Parathyroid adenoma (tissue), 2 donors: ENCODE data around the gene MAP4K5.
A peak's percentile ranks its signal among the peaks of the same experiment; 100 is the strongest.

ENCODE experiments used
- H2AFZ ChIP-seq: fragments of 300-600 bp; sonication (generic); one replicate; pipeline ENCODE4 v1.7.0; 2017; ENCODE audit warnings: antibody characterized with exemption, mild to moderate bottlenecking
- H3K27ac ChIP-seq: fragments of 300-600 bp; sonication (generic); one replicate; pipeline ENCODE4 v1.7.0; 2017
- H3K27me3 ChIP-seq: fragments of 300-600 bp; sonication (generic); one replicate; pipeline ENCODE4 v1.7.0; 2017; ENCODE audit warnings: low read length; ENCODE audit not compliant: control insufficient read depth, insufficient read depth
- H3K36me3 ChIP-seq: fragments of 300-600 bp; sonication (generic); one replicate; pipeline ENCODE4 v1.7.0; 2017; ENCODE audit warnings: low read length; ENCODE audit not compliant: control insufficient read depth, insufficient read depth
- H3K4me1 ChIP-seq: fragments of 300-600 bp; sonication (generic); one replicate; pipeline ENCODE4 v1.7.0; 2017; ENCODE audit warnings: control low read depth
- H3K4me2 ChIP-seq: fragments of 300-600 bp; sonication (generic); one replicate; pipeline ENCODE4 v1.7.0; 2017; ENCODE audit warnings: low read length
- H3K4me3 ChIP-seq: fragments of 300-600 bp; sonication (generic); one replicate; pipeline ENCODE4 v1.7.0; 2017; ENCODE audit warnings: low read depth, low read length
- H3K79me2 ChIP-seq: fragments of 300-600 bp; sonication (generic); one replicate; pipeline ENCODE4 v1.7.0; 2017; ENCODE audit warnings: control low read depth
- H3K9ac ChIP-seq: fragments of 300-600 bp; sonication (generic); one replicate; pipeline ENCODE4 v1.7.0; 2017; ENCODE audit warnings: mild to moderate bottlenecking
- H3K9me3 ChIP-seq: fragments of 300-600 bp; sonication (generic); one replicate; pipeline ENCODE4 v1.7.0; 2017; ENCODE audit warnings: low read length; ENCODE audit not compliant: control insufficient read depth
- TF ChIP-seq, protein P1 (sequence below): fragments of 300-600 bp; sonication (generic); IDR thresholded peaks from one replicate; pipeline ENCODE4 v1.7.0; 2017; ENCODE audit warnings: antibody characterized with exemption, mild to moderate bottlenecking
- donor health status: primary hyperparathyroidism.

Gene MAP4K5

GRCh38 chr14:50532502-50533240 lies at the start of gene MAP4K5:
MAP4K5 (minus strand) TSS chr14:50532569; CDS start chr14:50532049, 520 bp downstream.
- Histone ChIP-seq H3K4me2 (peak within 1 kb of the TSS; percentile 83), H3K79me2 (peaks cover 43% of the 10 kb centered on the region), H3K9me3 (no peaks in the 10 kb centered on the region), H3K36me3 (no peaks in the 10 kb centered on the region), H3K4me1 (peaks cover 6% of the 10 kb centered on the region), H3K27me3 (no peaks in the 10 kb centered on the region), H3K9ac (peak within 1 kb of the TSS; percentile 93), H3K27ac (peak within 1 kb of the TSS; percentile 83), H2AFZ (peak within 1 kb of the TSS; percentile 100), H3K4me3 (peak within 1 kb of the TSS; percentile 81)
- TF ChIP-seq, protein P1, sequence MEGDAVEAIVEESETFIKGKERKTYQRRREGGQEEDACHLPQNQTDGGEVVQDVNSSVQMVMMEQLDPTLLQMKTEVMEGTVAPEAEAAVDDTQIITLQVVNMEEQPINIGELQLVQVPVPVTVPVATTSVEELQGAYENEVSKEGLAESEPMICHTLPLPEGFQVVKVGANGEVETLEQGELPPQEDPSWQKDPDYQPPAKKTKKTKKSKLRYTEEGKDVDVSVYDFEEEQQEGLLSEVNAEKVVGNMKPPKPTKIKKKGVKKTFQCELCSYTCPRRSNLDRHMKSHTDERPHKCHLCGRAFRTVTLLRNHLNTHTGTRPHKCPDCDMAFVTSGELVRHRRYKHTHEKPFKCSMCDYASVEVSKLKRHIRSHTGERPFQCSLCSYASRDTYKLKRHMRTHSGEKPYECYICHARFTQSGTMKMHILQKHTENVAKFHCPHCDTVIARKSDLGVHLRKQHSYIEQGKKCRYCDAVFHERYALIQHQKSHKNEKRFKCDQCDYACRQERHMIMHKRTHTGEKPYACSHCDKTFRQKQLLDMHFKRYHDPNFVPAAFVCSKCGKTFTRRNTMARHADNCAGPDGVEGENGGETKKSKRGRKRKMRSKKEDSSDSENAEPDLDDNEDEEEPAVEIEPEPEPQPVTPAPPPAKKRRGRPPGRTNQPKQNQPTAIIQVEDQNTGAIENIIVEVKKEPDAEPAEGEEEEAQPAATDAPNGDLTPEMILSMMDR, result peak; percentile 92

DNA sequence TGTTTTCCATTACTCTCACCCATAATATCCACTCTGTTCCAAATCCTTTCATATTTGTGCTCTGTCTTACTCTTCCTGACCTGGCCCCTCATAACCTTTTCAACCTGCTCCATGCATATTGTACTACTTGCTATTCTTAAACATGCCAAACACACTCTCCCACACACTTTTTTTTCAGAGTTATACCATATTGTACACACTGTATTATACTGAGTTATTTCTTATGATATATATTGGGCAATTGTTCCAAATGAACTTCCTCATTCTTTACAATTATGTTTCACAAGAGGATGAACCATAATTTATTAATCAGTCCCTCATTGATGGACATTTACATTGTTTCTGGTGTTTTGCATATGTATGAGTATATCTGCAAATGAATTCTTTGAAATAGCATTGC lies 46.1 kb upstream of the MAP4K5 start:
- Histone ChIP-seq H3K79me2 (peaks cover under 1% of the 10 kb centered on the region), H3K27me3 (no peaks in the 10 kb centered on the region), H3K27ac (no peak overlapping the region), H3K4me2 (no peak overlapping the region), H3K4me3 (no peak overlapping the region), H3K9ac (no peak overlapping the region), H2AFZ (no peak overlapping the region), H3K4me1 (no peaks in the 10 kb centered on the region), H3K36me3 (no peaks in the 10 kb centered on the region), H3K9me3 (no peaks in the 10 kb centered on the region)
- TF ChIP-seq, protein P1, result no peak

DNA sequence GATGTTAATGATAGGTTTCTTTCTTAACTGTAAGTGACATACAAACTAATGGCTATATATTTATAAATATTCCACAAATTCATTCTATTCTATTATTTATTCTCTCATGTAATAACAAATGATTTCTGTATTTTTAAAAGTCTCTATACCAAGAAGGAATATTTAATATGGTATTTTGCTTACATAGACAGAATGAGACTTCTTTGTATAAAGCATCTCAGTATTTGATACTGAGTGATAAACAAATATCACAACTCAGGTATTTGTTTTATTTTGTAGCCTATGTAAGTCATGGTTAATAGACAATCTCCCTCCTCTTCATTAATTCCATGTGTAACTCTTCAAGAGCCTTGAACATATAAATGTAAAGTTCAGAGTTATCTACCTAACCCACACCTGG lies 45.6 kb upstream of the MAP4K5 start:
- TF ChIP-seq, protein P1, result no peak
- Histone ChIP-seq H3K4me1 (no peaks in the 10 kb centered on the region), H2AFZ (no peak overlapping the region), H3K79me2 (no peaks in the 10 kb centered on the region), H3K27me3 (no peaks in the 10 kb centered on the region), H3K36me3 (no peaks in the 10 kb centered on the region), H3K4me2 (no peak overlapping the region), H3K9me3 (no peaks in the 10 kb centered on the region), H3K9ac (no peak overlapping the region), H3K4me3 (no peak overlapping the region), H3K27ac (no peak overlapping the region)

DNA sequence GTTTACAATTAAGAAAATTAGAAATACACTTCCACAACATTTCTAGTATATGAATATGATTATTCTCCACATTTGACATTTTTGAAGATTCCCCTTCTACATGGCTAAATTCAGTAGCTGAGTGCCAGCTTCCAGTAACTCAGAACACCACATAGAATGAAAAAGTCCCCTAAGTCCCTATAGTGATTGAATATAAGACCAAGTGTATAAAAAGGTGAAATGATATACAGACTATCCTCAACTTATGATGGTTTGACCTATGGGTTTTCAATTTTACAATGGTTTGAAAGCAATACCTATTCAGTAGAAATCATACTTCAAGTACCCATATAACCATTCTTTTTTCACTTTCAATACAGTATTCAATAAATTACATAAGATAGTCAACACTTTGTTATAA lies 43.4 kb upstream of the MAP4K5 start:
- H3K9me3 ChIP-seq, result no peaks in the 10 kb centered on the region
- H3K79me2 ChIP-seq, result peaks cover 3% of the 10 kb centered on the region
- no peak overlapping the region for H3K4me3 ChIP-seq
- no peak overlapping the region for H3K9ac ChIP-seq
- H3K27me3 ChIP-seq, result no peaks in the 10 kb centered on the region
- H3K36me3 ChIP-seq, result no peaks in the 10 kb centered on the region
- no peak overlapping the region for H3K4me2 ChIP-seq
- TF ChIP-seq, protein P1, result no peak
- no peak overlapping the region for H3K27ac ChIP-seq
- H2AFZ ChIP-seq, result no peak overlapping the region
- H3K4me1 ChIP-seq, result no peaks in the 10 kb centered on the region

GRCh38 chr14:50573862-50574261 lies 41.5 kb upstream of the MAP4K5 start:
- no peaks in the 10 kb centered on the region for H3K9me3 ChIP-seq
- H3K27me3 ChIP-seq, result no peaks in the 10 kb centered on the region
- no peak overlapping the region for H3K27ac ChIP-seq
- no peak overlapping the region for H3K4me2 ChIP-seq
- no peak overlapping the region for H3K9ac ChIP-seq
- TF ChIP-seq, protein P1, result no peak
- no peak overlapping the region for H2AFZ ChIP-seq
- peaks cover 3% of the 10 kb centered on the region for H3K79me2 ChIP-seq
- no peaks in the 10 kb centered on the region for H3K4me1 ChIP-seq
- no peak overlapping the region for H3K4me3 ChIP-seq
- H3K36me3 ChIP-seq, result no peaks in the 10 kb centered on the region
